ENCODE results near the gene CACFD1.
"Not testable (repeated sequence)": the region's sequence is repeated elsewhere in the genome, so short reads cannot be mapped to it uniquely, and the experiment has no call there.

Gene CACFD1

DNA sequence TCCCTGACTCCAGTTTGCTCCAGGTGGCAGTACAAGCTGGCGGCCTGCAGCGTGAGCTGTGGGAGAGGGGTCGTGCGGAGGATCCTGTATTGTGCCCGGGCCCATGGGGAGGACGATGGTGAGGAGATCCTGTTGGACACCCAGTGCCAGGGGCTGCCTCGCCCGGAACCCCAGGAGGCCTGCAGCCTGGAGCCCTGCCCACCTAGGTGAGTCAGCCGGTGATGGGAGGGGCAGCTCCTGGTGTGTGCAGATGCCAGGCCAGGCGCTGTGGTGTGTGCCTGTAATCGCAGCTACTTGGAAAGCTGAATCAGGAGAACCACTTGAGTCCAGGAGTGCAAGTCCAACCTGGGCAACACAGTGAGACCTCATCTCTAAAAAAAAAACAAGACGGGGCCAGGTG lies 10.0 kb upstream of the CACFD1 start:
- no peak overlapping the region for H3K27ac ChIP-seq (ENCODE audit: extremely low read depth, low read depth, low read length)
- no peaks in the 10 kb centered on the region for H3K9me3 ChIP-seq (ENCODE audit: control insufficient read depth, insufficient read depth, low read depth, low read length)
- TF ChIP-seq, protein P1, sequence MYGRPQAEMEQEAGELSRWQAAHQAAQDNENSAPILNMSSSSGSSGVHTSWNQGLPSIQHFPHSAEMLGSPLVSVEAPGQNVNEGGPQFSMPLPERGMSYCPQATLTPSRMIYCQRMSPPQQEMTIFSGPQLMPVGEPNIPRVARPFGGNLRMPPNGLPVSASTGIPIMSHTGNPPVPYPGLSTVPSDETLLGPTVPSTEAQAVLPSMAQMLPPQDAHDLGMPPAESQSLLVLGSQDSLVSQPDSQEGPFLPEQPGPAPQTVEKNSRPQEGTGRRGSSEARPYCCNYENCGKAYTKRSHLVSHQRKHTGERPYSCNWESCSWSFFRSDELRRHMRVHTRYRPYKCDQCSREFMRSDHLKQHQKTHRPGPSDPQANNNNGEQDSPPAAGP (tag by site-specific recombination; IDR thresholded peaks at IDR 0.05) = 0 out of 2 replicates have a peak, but pooled peaks have one; percentile 18
- TF ChIP-seq ZNF423 (tag by site-specific recombination; IDR thresholded peaks at IDR 0.05) = no peak
- 0 out of 2 replicates have a peak, but pooled peaks have one; percentile 14 for TF ChIP-seq KLF1 (tag by site-specific recombination; IDR thresholded peaks at IDR 0.05)
- TF ChIP-seq GLIS1 (tag by site-specific recombination; IDR thresholded peaks at IDR 0.05) = peak; percentile 20; the same call in 1 of the 2 replicates
- TF ChIP-seq ZBTB21 (tag by site-specific recombination; IDR thresholded peaks at IDR 0.05) = no peak
- H3K36me3 ChIP-seq (ENCODE audit: control insufficient read depth in 2 of 2, insufficient read depth in 1 of 2, low read length in 2 of 2) = no peaks in the 10 kb centered on the region
- ChIA-PET POLR2A (interaction anchor here (0.7 to 1.4 kb wide), 2 partner anchors 9 to 54 kb away, joined by 3 to 12 read pairs; partner anchors contain the start of gene CACFD1), CTCF (interaction anchor here (0.7 to 1.5 kb wide), 2 partner anchors 8 to 51 kb away, joined by 3 to 7 read pairs; no protein-coding TSS in a partner anchor)
- H3K4me1 ChIP-seq (ENCODE audit: control insufficient read depth, insufficient read depth, low read length) = no peaks in the 10 kb centered on the region
- H3K4me3 ChIP-seq (ENCODE audit: low read depth, low read length) = no peak overlapping the region

DNA sequence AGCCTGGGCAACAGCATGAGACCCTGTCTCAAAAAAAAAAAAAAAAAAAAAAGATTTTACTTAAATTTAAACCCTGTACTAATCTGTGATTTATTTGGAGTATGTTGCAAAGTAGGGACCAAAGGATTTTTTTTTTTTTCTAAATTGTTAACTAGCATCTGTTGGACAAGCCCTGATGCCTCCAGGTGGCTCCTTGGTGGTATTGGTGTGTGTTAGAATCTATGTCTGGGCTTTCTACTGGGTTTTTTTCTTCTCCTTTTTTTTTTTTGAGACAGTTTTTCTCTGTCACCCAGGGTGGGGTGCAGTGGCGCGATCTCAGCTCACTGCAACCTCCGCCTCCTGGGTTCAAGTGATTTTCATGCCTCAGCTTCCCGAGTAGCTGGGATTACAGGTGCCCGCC lies 7.9 kb upstream of the CACFD1 start:
- POLR2A ChIA-PET = interaction anchor here (0.6 kb wide), 1 partner anchor 16 kb away, joined by 3 read pairs; no protein-coding TSS in a partner anchor
- H3K27ac ChIP-seq (ENCODE audit: extremely low read depth, low read depth, low read length); H3K9me3 ChIP-seq (ENCODE audit: control insufficient read depth, insufficient read depth, low read depth, low read length); H3K4me3 ChIP-seq (ENCODE audit: low read depth, low read length); H3K36me3 ChIP-seq (ENCODE audit: control insufficient read depth in 2 of 2, insufficient read depth in 1 of 2, low read length in 2 of 2); H3K4me1 ChIP-seq (ENCODE audit: control insufficient read depth, insufficient read depth, low read length): not testable (repeated sequence)
- CTCF ChIA-PET = interaction anchor here (0.7 to 1.5 kb wide), 4 partner anchors 8 to 271 kb away, joined by 3 to 5 read pairs (median 3); partner anchors contain the start of gene CACFD1

DNA sequence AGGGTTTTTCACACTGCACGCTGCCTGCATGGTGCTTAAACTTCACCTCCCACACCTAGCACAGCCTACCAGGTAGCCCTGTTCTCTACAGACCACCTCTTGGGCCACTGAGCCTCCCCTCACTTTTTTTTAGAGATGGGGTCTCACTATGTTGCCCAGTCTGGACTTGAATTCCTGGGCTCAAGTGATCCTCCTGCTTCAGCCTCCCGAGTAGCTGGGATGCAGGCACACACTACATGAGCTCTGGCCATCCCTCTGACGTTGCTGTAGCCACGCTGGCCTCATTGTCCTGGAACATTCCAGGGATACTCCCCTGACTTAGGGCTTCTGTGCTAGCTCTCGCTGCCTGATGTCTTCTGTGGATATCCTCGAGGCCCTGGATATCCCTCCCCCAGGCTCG lies 7.2 kb upstream of the CACFD1 start:
- H3K36me3 ChIP-seq (ENCODE audit: control insufficient read depth in 2 of 2, insufficient read depth in 1 of 2, low read length in 2 of 2) = peaks cover 0 to 7% of the 10 kb centered on the region in 2 experiments; a peak in 1 of 3 replicates
- H3K27ac ChIP-seq (ENCODE audit: extremely low read depth, low read depth, low read length) = no peak overlapping the region
- POLR2A ChIA-PET = interaction anchor here (1.2 kb wide), 1 partner anchor 105 kb away, joined by 3 read pairs; the partner anchor contains the start of genes MED22 and RPL7A
- TF ChIP-seq ZNF221 (tag by site-specific recombination; IDR thresholded peaks at IDR 0.05; ENCODE audit: borderline replicate concordance) (no peak), ZNF121 (tag by site-specific recombination; IDR thresholded peaks at IDR 0.05) (peak; percentile 89), ZNF600 (tag by site-specific recombination; IDR thresholded peaks at IDR 0.05) (no peak), ZNF274 (IDR thresholded peaks at IDR 0.05; ENCODE audit: low read length) (no peak), ZNF274 (tag by site-specific recombination; IDR thresholded peaks at IDR 0.05; ENCODE audit: borderline replicate concordance) (no peak)
- no peaks in the 10 kb centered on the region for H3K4me1 ChIP-seq (ENCODE audit: control insufficient read depth, insufficient read depth, low read length)
- no peak overlapping the region for H3K4me3 ChIP-seq (ENCODE audit: low read depth, low read length)
- H3K9me3 ChIP-seq (ENCODE audit: control insufficient read depth, insufficient read depth, low read depth, low read length) = no peaks in the 10 kb centered on the region
- CTCF ChIA-PET = interaction anchor here (0.5 to 0.8 kb wide), 3 partner anchors 9 to 270 kb away, joined by 3 read pairs; no protein-coding TSS in a partner anchor

DNA sequence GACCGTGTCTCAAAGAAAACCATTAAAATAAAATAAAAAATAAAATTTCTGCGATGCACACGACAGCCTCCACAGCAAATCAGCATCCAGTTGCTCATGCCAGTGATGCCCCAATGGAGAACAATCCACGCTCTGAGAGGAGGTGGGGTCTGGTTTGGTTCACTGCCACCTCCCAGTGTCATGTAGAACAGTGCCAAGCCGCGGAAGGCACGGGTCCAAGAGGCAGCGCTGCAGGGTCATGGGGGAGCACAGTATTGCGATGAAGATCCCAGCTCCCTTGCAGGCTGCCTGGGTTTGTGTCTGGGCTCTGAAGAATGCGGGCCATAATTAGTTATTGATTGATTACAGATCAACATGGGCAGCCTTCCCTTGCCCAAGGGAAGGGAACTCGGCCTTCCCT lies 6.1 kb upstream of the CACFD1 start:
- no peak overlapping the region for H3K27ac ChIP-seq (ENCODE audit: extremely low read depth, low read depth, low read length)
- no peaks in the 10 kb centered on the region for H3K4me1 ChIP-seq (ENCODE audit: control insufficient read depth, insufficient read depth, low read length)
- H3K4me3 ChIP-seq (ENCODE audit: low read depth, low read length) = no peak overlapping the region
- CTCF ChIA-PET = no interaction called here
- POLR2A ChIA-PET = interaction anchor here (1.2 kb wide), 1 partner anchor 106 kb away, joined by 3 read pairs; the partner anchor contains the start of genes MED22 and RPL7A
- TF ChIP-seq ZNF114 (tag by site-specific recombination; IDR thresholded peaks at IDR 0.05) = no peak
- TF ChIP-seq ZNF433 (tag by site-specific recombination; IDR thresholded peaks at IDR 0.05; ENCODE audit: low read depth) = no peak
- H3K9me3 ChIP-seq (ENCODE audit: control insufficient read depth, insufficient read depth, low read depth, low read length) = no peaks in the 10 kb centered on the region
- H3K36me3 ChIP-seq (ENCODE audit: control insufficient read depth in 2 of 2, insufficient read depth in 1 of 2, low read length in 2 of 2) = peaks cover 0 to 7% of the 10 kb centered on the region in 2 experiments; a peak in 1 of 3 replicates

DNA sequence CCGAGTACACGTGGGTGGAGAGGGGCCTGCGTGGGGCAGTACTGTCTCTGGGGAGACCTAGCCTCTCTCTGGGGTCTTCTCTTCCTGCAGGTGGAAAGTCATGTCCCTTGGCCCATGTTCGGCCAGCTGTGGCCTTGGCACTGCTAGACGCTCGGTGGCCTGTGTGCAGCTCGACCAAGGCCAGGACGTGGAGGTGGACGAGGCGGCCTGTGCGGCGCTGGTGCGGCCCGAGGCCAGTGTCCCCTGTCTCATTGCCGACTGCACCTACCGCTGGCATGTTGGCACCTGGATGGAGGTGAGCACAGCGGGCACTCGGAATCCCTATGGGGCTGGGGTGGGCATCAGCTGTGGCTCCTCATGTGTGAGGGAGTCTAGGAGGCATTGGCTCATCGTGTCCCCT lies 5.5 kb upstream of the CACFD1 start:
- no peak overlapping the region for H3K4me3 ChIP-seq (ENCODE audit: low read depth, low read length)
- ChIA-PET POLR2A (interaction anchor here (0.9 kb wide), 1 partner anchor 26 kb away, joined by 5 read pairs; no protein-coding TSS in a partner anchor), CTCF (interaction anchor here (0.6 to 0.7 kb wide), 2 partner anchors 16 to 272 kb away, joined by 3 to 5 read pairs; no protein-coding TSS in a partner anchor)
- H3K9me3 ChIP-seq (ENCODE audit: control insufficient read depth, insufficient read depth, low read depth, low read length) = no peaks in the 10 kb centered on the region
- TF ChIP-seq ZNF792 (tag by site-specific recombination; IDR thresholded peaks at IDR 0.05) (no peak), ZNF350 (tag by site-specific recombination; IDR thresholded peaks at IDR 0.05) (no peak), ZNF501 (tag by site-specific recombination; IDR thresholded peaks at IDR 0.05) (no peak), ZNF335 (tag by site-specific recombination; conservative IDR thresholded peaks at IDR 0.05) (no peak), BCL11B (tag by site-specific recombination; IDR thresholded peaks at IDR 0.05; ENCODE audit: low read depth) (no peak), YY2 (tag by site-specific recombination; IDR thresholded peaks at IDR 0.05) (no peak), ZNF19 (tag by site-specific recombination; IDR thresholded peaks at IDR 0.05; ENCODE audit: low read depth) (no peak), ZNF510 (tag by site-specific recombination; IDR thresholded peaks at IDR 0.05; ENCODE audit: insufficient replicate concordance) (no peak), ZNF132 (tag by site-specific recombination; IDR thresholded peaks at IDR 0.05; ENCODE audit: borderline replicate concordance) (no peak), ZNF211 (tag by site-specific recombination; IDR thresholded peaks at IDR 0.05; ENCODE audit: low read depth) (no peak), ZNF311 (tag by site-specific recombination; IDR thresholded peaks at IDR 0.05; ENCODE audit: borderline replicate concordance) (no peak), ZNF433 (tag by site-specific recombination; IDR thresholded peaks at IDR 0.05; ENCODE audit: low read depth) (no peak)
- H3K36me3 ChIP-seq (ENCODE audit: control insufficient read depth in 2 of 2, insufficient read depth in 1 of 2, low read length in 2 of 2) = peaks cover 0 to 7% of the 10 kb centered on the region in 2 experiments; a peak in 1 of 3 replicates
- no peaks in the 10 kb centered on the region for H3K4me1 ChIP-seq (ENCODE audit: control insufficient read depth, insufficient read depth, low read length)
- no peak overlapping the region for H3K27ac ChIP-seq (ENCODE audit: extremely low read depth, low read depth, low read length)
